ENCODE results near the gene USP48. TPM values are rescaled to one million over a fixed set of nuclear protein-coding genes. Genes with fewer than 3 reads are reported as not detected.

USP48 gene
- polyA plus RNA-seq, 2 of the 4 experiments (the other 2 are of a cell fraction) = 22.8 to 27.4 TPM

DNA sequence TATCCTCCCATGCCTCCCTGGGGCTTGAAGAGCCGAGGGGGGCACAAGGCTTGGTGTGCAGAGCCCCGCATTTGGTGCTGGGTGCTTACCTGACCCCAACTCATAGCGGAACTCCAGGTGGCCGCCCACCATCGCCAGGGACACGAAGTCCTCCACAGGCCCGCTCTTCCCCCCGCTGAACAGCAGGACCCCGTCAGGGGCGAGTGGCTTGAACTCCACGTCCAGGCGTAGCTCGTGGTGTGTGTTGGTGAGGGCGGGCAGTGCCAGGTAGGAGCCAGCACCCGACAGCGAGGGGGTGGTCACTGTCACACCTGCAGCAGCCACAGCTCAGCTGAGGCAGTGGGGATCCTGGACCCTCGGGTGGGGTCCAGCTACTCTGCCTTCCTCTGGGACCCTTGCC lies 46.3 kb upstream of the USP48 start:
- 89% methylated on average over 12 of the region's 17 CpGs for WGBS (ENCODE audit: missing lambda C conversion rate)
- FAIRE-seq (no peak), DNase-seq (ENCODE audit: low read depth in 1 of 2, low spot score in 1 of 2) (no peak), ATAC-seq (no peak)
- ChIA-PET CTCF (no interaction called here), POLR2A (no interaction called here)
- Histone ChIP-seq H3K27ac (no peak overlapping the region), H3K4me3 (no peak overlapping the region), H3K4me2 (no peak overlapping the region), H3K4me1 (no peaks in the 10 kb centered on the region), H3K9me3 (peaks cover 8% of the 10 kb centered on the region)
- TF ChIP-seq EHF (CRISPR knock-in tag; IDR thresholded peaks at IDR 0.05) = no peak
- TF ChIP-seq FOSB (CRISPR knock-in tag; IDR thresholded peaks at IDR 0.05) = no peak
- TF ChIP-seq RCOR1 (IDR thresholded peaks at IDR 0.05; ENCODE audit: low read depth, low read length) = no peak
- TF ChIP-seq RAD21 (conservative IDR thresholded peaks at IDR 0.05 in 1 of 2, IDR thresholded peaks at IDR 0.05 in 1 of 2) = no peak
- TF ChIP-seq JUNB (IDR thresholded peaks at IDR 0.05) = no peak
- TF ChIP-seq RNF2 (IDR thresholded peaks at IDR 0.05; ENCODE audit: borderline replicate concordance, low read depth) = no peak
- TF ChIP-seq CHD4 (IDR thresholded peaks at IDR 0.05; ENCODE audit: borderline replicate concordance) = no peak
- no peak for TF ChIP-seq SMC3 (IDR thresholded peaks at IDR 0.05)
- TF ChIP-seq TP53 (CRISPR knock-in tag; IDR thresholded peaks at IDR 0.05) = no peak
- TF ChIP-seq, protein P1, sequence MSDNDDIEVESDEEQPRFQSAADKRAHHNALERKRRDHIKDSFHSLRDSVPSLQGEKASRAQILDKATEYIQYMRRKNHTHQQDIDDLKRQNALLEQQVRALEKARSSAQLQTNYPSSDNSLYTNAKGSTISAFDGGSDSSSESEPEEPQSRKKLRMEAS (IDR thresholded peaks at IDR 0.05) = no peak
- TF ChIP-seq, protein P2, sequence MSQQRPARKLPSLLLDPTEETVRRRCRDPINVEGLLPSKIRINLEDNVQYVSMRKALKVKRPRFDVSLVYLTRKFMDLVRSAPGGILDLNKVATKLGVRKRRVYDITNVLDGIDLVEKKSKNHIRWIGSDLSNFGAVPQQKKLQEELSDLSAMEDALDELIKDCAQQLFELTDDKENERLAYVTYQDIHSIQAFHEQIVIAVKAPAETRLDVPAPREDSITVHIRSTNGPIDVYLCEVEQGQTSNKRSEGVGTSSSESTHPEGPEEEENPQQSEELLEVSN (IDR thresholded peaks at IDR 0.05; ENCODE audit: borderline replicate concordance, low read depth) = no peak
- TF ChIP-seq BHLHE40 (IDR thresholded peaks at IDR 0.05; ENCODE audit: low read depth, low read length) = no peak
- no peak for TF ChIP-seq ESRRA (IDR thresholded peaks at IDR 0.05; ENCODE audit: borderline replicate concordance, low read length)
- TF ChIP-seq NPAS2 (CRISPR knock-in tag; IDR thresholded peaks at IDR 0.05; ENCODE audit: borderline replicate concordance) = no peak
- TF ChIP-seq HOXB5 (CRISPR knock-in tag; IDR thresholded peaks at IDR 0.05) = no peak
- TF ChIP-seq ZFP36 (IDR thresholded peaks at IDR 0.05; ENCODE audit: borderline replicate concordance, partially characterized antibody) = no peak
- no peak for TF ChIP-seq EHMT2 (IDR thresholded peaks at IDR 0.05; ENCODE audit: low read depth)

DNA sequence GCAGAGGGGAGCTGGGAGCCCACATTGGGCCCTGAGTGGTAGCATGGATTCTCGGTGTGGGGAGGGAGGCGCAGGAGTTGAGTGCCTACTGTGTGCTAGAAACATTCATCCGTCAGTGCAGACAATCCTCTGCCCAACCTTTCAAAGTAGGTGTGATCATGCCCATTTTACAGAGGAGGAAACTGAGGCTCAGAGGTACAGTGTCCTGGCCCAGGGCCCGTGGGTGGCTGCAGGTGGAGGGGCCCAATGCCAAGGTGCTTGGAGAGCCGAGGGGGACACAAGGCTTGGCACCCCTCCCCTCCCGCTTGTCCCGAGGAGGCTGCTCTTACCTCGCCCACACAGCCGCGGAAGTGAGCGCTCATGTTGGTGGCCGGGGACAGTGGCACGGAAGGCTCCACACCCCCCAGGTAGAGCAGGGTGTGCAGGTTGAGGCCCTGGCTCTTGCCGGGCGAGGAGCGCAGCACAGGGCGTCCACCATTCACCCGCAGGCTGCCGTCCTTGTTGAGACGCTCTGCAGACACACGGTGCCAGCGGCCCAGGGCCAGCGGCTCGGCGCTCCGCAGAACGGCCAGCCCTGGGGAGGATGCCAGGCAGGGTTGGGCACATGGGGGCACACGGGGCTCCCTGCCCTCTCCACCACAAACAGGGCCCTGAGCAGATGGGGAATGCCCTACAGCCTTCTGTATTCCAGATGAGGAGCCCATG lies 45.7 kb upstream of the USP48 start:
- DNase-seq (ENCODE audit: low read depth in 1 of 2, low spot score in 1 of 2) (no peak), FAIRE-seq (no peak), ATAC-seq (no peak)
- H3K4me3 ChIP-seq = no peak overlapping the region
- ChIA-PET POLR2A (no interaction called here), CTCF (no interaction called here)
- no peak for TF ChIP-seq FOSB (CRISPR knock-in tag; IDR thresholded peaks at IDR 0.05)
- no peak for TF ChIP-seq MAZ (IDR thresholded peaks at IDR 0.05; ENCODE audit: borderline replicate concordance, low read depth, low read length)
- TF ChIP-seq, protein P3, sequence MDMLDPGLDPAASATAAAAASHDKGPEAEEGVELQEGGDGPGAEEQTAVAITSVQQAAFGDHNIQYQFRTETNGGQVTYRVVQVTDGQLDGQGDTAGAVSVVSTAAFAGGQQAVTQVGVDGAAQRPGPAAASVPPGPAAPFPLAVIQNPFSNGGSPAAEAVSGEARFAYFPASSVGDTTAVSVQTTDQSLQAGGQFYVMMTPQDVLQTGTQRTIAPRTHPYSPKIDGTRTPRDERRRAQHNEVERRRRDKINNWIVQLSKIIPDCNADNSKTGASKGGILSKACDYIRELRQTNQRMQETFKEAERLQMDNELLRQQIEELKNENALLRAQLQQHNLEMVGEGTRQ (IDR thresholded peaks at IDR 0.05) = no peak
- TF ChIP-seq HDAC2 (IDR thresholded peaks at IDR 0.05) = no peak
- no peak for TF ChIP-seq ZFP36 (IDR thresholded peaks at IDR 0.05; ENCODE audit: borderline replicate concordance, partially characterized antibody)
- TF ChIP-seq, protein P4, sequence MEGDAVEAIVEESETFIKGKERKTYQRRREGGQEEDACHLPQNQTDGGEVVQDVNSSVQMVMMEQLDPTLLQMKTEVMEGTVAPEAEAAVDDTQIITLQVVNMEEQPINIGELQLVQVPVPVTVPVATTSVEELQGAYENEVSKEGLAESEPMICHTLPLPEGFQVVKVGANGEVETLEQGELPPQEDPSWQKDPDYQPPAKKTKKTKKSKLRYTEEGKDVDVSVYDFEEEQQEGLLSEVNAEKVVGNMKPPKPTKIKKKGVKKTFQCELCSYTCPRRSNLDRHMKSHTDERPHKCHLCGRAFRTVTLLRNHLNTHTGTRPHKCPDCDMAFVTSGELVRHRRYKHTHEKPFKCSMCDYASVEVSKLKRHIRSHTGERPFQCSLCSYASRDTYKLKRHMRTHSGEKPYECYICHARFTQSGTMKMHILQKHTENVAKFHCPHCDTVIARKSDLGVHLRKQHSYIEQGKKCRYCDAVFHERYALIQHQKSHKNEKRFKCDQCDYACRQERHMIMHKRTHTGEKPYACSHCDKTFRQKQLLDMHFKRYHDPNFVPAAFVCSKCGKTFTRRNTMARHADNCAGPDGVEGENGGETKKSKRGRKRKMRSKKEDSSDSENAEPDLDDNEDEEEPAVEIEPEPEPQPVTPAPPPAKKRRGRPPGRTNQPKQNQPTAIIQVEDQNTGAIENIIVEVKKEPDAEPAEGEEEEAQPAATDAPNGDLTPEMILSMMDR (IDR thresholded peaks at IDR 0.05) = no peak
- TF ChIP-seq ESRRA (IDR thresholded peaks at IDR 0.05; ENCODE audit: borderline replicate concordance, low read length) = no peak
- TF ChIP-seq CBX8 (IDR thresholded peaks at IDR 0.05) = no peak
- TF ChIP-seq RAD21 (conservative IDR thresholded peaks at IDR 0.05 in 1 of 2, IDR thresholded peaks at IDR 0.05 in 1 of 2) = no peak
- TF ChIP-seq, protein P5, sequence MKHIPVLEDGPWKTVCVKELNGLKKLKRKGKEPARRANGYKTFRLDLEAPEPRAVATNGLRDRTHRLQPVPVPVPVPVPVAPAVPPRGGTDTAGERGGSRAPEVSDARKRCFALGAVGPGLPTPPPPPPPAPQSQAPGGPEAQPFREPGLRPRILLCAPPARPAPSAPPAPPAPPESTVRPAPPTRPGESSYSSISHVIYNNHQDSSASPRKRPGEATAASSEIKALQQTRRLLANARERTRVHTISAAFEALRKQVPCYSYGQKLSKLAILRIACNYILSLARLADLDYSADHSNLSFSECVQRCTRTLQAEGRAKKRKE (CRISPR knock-in tag; IDR thresholded peaks at IDR 0.05; ENCODE audit: low read depth) = no peak
- TF ChIP-seq JUN (IDR thresholded peaks at IDR 0.05) = no peak
- TF ChIP-seq MYC (IDR thresholded peaks at IDR 0.05; ENCODE audit: borderline replicate concordance, low read length) = no peak
- no peak for TF ChIP-seq CHD2 (IDR thresholded peaks at IDR 0.05; ENCODE audit: low read length, partially characterized antibody)
- no peak for TF ChIP-seq CHD4 (IDR thresholded peaks at IDR 0.05; ENCODE audit: borderline replicate concordance)
- WGBS (ENCODE audit: missing lambda C conversion rate) = 95% methylated on average over 11 of the region's 28 CpGs
- no peak overlapping the region for H3K4me2 ChIP-seq
- H3K4me1 ChIP-seq = no peaks in the 10 kb centered on the region
- H3K9me3 ChIP-seq = peaks cover 1% of the 10 kb centered on the region; the same call in 1 of the 3 replicates
- no peak overlapping the region for H3K27ac ChIP-seq
